OCI-LY3 (cell line): ENCODE data around the gene SELENOW.

Source experiments
- CTCF ChIP-seq: fragments of 200-600, 300-600 bp; sonication (generic); IDR thresholded peaks from 2 replicates; pipeline ENCODE4 v1.5.1; 2014; ENCODE audit warnings: antibody characterized with exemption, low read length, low read depth
- EZH2phosphoT487 ChIP-seq: fragments of 200-600 bp; shearing (Covaris generic); IDR thresholded peaks from 2 replicates; pipeline ENCODE4 v1.6.1; 2018; ENCODE audit warnings: antibody characterized with exemption, mixed run types, low read depth

DNA sequence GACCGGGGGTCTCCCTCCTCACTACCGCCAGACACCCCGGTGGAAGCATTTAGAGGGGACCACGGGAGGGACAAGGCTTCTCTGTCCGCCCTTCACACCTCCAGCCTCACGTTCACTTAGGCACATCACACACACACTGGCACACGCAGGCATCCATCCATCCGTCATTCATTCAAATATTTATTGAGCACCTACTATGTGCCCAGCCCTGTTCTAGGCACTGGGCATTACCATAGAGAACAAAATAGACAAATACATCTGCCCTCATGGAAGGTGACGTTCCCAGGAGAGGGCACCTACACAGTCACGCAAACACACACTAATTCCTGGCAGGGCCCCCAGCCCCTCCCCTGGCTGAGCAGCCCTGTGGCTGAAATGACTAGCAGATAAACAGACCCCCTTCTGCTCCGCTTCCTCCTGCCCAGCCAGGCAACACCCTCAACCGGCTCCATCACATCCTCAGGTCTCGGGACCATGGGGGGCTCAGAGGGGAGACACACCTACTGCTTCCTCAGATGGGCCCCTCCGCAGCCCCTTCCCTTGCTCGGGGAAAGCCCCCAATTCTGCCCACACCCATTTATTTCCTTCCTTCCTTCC, 36.9 kb upstream of the SELENOW start:
- no peak for TF ChIP-seq CTCF
- no peak for TF ChIP-seq EZH2phosphoT487
